CD4-positive, alpha-beta T cell treated with Interleukin-1 beta for 1 hour (primary cell): ENCODE measurements around the gene AKAP12.

Experiments
- DNase-seq, 2 donors: peaks; one replicate each; pipeline ENCODE4 v3.0.0-alpha.2; 2020 to 2022

The AKAP12 gene

DNA sequence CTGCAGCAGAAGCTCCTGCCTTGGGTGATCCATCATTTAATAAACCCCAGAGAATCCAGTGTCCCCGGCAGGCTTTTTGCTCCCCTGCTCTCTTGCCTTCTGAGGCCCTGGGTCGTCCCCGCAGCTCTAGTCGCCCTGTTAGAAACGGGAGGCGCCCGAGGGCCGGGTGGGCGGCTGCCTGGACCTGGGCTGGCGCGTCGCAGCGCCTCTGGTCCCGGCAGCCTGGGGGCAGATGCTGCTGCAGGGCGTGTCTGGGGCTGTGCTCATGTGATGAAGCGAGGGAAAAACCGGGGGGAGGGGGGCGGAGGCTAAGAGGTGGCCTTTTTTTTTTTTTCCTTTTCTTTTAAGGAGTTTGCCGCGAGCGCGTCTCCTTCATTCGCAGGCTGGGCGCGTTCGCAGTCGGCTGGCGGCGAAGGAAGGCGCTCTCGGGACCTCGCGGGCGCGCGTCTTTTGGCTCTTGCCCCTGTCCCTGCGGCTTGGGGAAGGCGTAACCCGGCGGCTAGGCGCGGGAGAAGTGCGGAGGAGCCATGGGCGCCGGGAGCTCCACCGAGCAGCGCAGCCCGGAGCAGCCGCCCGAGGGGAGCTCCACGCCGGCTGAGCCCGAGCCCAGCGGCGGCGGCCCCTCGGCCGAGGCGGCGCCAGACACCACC, 394 bp downstream of the AKAP12 start:
- no peak for DNase-seq

DNA sequence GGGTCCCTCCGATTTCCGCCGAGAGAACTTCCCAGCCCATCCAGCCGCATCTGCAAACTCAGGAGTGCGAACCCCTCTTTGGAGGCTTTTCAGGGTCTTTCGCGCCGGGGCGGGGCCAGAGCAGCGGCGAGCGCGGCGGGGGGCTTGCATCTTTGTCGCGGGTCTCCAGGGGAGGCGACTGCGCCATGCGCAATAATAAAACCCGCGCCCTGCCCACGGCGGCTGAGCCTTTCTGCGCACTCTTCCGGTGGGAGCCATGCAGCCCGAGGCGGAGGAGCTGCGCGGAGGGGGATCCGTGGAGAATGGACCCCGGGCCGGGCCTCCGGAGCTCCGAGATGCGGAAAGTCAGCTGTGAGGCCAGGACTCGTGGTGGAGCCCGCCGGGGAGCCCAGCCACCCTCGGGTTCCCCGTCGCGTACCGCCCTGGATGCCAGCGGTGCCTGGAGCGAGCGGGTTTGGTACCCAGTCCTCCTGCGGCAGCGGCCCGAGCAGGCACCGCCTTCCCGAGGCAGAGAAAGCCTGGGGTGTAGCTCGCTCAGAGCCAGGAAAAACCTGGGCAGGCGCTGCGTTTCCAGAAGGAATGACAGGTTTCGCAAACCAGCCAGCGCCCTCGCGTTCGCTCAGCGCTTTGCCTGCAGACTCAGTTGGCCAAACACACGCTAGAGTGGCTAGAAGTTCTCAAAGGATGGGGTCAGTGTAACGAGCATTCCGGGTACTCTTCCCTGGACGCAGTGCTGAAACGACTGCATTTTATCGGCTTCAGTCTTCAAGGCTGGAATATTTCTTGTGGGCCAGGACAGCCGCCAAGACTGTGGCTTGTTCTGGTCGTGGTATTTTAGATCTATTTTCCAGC, 1.2 kb downstream of the AKAP12 start:
- no peak for DNase-seq

DNA sequence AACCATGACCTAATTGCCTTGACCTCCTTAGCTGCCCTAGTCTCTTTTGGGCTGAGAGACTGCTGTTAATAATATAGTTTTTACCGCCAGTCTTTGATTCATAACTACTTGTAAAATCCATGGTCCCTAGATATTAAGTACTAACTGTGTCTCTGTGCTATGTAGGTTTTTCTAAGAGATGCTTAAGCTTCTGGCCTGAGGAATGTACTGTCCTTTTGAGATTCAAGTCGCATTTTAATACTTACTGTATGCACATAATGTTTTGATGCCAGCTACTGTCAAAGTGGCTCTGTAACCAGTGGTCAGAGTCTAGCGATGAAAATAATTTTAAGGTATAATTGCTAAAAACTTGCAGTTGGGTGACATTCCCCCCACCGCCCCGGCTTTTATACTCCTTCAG, 2.1 kb downstream of the AKAP12 start:
- no peak for DNase-seq

DNA sequence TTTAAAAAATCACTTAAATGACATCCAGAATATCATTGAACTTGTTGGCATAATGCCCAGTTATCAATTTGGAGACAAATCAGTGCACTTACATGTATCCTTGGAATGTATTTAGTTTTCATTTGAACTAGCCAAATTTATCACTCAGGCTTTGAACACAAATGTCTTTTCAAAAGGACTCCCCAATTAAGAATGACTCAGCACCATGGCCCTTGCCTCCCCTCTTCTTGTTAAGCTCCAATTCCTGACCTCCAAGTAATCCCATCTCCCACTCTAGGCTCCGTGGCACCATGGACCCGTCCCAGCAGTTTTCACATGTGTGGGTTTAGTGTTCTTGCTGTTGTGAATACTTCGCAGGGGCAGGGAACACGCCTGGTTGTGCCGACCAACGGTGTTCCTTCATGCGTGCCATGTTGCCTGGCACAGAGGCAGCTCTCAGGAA, 2.7 kb downstream of the AKAP12 start:
- no peak for DNase-seq

DNA sequence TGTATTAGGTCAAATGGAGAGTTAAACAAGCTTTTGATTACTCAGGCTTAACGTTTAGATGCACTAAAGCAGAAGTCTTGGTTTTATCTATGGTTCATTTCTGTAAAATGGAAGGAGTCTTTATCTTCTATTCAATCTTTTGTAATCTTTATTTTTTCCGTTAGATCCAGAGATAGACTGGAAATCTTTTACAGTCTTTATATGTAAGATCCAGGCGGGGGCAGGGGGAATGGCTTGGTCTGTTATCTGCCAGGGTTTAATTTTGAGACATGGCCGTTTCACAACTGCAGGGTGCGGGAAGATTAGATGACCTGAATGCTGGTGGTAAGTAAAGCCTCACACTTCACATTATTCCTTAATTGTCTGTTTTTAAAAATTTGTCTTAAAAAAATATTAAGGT, 3.7 kb downstream of the AKAP12 start:
- no peak for DNase-seq

DNA sequence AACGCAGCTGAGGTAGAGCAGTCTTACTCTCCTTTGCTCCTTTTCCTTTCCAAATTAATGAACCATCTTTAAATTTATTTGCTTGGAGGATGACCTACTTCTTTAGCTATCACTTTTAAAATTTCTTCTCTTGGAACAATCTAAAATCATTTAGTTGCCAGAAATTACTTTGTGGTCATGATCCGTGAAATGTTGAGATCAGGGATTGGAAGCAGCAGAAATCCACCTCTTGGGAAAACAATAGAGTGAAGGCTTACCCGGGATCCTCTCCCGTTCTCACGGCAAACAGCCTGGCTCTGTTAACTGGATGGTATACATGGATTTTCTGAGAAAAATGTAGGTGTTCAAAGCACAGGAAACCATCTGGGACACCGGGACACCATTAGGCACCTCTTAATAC, 7.7 kb downstream of the AKAP12 start:
- no peak for DNase-seq

DNA sequence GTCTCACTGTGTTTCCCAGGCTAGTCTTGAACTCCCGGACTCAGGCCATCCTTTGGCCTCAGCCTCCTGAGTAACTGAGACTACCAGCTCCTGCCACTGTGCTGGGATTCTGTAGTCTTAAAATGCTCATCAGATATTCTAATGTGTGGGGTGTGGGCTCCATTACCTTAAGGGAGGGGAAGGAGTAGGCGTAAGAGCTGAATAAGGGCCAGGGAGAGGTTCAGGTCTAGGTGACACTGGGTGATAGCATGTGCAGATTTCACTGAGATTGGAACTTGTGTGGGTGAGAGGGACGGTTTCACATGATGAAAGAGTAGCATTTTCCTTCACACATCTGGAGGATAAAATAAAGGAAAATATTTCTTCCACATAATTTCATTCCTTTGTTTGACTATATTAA, 8.5 kb downstream of the AKAP12 start:
- DNase-seq: no peak

DNA sequence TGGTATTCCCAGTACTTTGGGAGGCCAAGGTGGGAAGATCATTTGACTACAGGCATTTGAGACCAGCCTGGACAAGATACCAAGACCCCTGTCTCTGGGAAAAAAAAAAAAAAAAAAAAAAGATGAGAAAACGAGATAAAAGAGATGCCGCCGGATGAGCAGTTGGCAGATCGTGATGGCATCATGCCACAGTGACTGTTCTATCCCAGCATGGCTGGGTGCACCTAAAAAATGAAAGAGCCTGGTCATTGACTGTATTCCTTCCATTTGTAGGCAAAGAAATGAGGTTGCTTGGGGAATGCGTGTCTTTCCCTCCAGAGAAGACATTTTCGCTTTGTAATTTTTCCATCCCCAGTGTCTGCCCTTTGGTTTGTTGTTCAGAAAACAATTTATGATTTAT, 12.9 kb downstream of the AKAP12 start:
- no peak for DNase-seq

DNA sequence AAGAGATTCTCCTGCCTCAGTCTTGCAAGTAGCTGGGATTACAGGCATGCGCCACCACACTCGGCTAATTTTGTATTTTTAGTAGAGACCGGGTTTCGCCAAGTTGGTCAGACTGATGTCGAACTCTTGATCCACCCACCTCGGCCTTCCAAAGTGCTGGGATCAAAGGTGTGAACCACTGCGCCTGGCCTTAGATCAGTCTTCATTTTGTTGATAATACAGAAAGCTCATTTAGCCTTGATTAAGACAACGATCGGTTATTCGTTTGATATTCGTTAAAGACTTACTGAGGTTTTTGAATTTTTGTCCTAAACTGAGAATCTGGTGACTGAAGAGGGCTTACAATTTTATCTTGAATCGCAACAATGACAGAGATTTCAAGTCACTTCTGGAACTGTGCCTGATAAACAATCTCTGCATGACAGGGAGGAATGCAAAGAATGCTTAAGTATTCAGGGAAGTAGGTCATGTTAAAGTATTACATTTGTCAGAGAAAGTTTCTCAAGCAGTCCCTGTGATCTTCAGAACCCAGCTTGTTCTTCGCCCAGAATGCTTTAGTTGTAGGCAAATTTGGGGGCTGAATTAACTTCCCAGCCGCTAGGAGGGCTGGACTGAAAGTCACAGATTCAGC, 14.8 kb downstream of the AKAP12 start:
- no peak for DNase-seq

DNA sequence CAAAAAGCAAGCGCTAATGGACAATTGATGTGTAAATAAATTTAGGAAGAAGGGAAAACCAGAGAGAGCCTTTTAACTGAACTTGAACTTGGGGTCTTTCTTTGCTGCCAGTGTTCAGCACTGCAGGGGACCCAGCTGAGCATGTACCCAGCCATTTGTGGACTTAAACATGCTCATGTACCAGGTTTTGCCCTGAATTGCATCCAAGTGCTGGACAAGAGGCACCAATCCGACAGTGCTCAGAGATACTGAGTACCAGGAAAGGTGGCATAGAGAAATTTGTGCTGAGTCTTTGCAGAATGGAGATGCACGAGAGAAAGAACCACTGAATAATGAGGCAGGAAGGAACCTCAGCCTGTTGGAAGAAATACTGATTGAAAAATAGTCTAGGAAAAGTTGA, 16.0 kb downstream of the AKAP12 start:
- DNase-seq: no peak

DNA sequence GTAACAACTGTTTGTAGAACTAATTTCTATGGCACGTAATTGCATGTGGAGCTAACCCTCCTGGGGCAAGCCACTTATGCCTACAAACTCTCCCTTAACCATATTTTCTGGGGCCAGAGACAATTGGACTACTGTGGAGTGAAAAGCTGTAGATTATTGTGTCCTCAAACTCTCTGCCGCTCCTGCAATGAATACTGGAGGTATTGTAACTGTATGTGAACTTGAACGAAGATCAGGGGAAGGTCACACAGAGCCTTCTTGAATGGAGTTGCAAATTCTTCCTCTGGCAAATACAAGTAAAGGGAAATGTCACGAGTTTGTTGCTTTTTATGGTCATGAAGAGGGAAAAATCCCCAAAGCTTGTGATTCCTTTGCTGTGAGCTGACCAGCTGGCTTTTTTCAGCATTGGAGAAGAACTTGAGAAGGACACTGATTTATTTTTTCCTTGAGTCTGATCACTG, 18.2 kb downstream of the AKAP12 start:
- DNase-seq: no peak

DNA sequence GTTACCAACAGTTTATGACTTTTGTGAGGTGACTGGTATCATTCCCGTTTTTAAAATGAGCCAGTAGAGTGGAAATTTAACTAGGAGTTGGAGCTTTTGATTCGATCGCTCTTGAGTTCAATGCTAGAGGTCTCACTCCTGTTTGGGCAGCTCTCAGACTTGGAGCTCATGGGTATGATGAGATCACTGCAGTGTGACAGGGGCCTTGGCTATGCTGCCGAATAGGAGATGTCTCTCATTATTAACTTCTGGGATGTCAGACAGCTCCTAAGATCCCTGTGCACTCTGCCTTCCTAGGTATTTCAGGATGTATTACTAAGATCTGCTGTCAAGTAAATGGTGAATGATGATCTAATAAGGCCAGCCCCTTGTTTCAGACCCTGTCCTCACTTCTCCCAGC, 20.4 kb downstream of the AKAP12 start:
- no peak for DNase-seq

DNA sequence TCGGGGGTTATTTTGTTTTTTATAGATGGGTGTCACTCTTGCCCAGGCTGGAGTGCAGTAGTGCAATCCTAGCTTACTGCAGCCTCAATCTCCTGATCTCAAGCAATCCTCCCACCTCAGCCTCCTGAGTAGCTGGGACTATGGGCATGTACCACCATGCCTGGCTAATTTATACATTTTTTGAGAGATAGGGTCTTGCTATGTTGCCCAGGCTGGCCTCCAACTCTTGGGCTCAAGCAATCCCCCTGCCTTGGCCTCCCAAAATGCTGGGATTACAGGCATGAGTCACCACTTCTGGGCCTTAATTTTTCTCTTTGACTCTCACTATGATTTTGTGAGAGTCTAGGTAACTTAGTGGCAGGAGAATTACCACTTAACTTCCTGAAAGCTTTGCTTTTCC, 23.3 kb downstream of the AKAP12 start:
- DNase-seq: no peak

DNA sequence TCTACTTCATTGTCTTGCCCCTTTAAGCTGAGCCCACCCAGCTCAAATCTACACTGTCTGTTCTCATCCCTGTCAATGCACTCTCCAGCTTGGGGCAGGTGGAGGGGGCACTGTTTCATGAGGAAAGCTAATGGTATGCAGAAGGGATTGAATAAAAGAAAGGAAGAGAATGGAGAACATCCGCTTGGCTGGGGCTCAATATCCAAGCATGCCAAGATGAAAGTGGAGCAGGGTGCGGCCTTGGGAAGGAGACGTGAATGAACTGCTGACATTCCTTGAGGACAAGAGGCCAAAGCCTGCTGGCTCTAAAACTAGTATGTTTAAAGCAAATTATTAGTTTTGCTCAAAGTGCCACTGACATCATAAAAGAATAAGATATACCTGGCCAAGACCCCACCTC, 24.2 kb downstream of the AKAP12 start:
- DNase-seq: no peak

DNA sequence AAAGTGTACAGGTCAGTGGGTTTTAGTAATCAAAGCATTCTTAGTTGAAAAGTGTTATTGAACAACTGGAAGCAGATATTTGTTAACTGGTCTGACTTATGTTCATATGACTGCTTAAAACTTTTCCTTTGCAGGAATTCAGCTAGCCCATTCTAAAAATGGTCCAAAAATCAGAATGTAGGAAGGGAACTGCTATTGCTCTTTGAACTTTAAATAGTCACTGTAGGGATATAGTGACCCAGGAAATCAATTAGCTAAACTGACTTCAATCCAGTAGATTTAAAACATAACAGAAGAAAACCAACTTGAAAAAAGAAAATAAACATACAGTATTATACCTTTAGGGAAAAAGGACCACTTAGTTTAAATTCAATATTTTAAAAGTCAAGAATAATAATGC, 25.5 kb downstream of the AKAP12 start:
- no peak for DNase-seq

DNA sequence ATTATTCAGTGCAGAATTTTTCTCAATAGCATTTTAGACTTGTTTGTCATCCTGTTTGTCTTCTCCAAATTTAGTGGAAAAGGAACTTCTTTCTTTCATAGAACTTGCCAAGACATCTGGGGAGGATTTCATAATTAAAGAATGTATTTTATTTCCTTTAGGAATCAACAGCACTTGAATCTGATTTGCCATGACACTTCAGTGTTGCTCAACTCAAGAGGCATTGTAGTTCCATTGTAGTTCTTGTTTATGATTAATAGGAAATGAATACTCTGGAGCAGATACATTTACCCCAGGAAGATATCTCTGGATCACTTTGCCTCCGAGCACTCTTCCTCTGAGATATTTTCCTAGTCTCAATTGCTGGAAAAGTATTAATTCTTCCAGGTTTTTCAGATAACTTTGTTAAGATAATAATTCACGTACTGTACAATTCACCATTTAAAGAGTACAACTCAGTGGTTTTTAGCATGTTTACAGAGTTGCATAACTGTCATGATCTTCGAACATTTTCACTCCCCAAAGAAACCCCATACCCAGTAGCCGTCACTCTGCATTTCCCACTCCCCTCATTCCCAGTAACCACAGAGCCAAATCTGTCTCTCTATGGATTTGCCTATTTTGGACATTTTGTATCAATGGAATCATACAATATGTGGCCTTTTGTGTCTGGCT, 29.7 kb downstream of the AKAP12 start:
- DNase-seq: no peak

DNA sequence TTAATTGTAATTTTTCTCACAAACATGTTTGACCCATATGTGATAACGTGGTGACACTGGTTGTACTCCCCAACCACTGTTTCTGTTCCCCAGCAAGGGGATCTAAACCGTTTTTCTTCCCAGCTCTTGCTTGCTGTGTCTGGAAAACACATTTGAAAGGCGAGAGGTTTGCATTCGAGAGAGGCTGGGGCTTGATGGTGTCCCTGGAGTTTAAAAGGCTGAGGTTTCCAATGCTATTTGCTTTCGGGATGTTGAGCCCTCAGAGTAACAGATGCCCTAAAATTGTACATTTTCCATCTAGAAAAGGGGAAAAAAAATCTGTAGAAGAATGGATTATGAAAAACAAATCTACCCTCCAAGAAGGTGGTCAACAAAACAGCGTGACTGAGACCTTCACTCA, 35.4 kb downstream of the AKAP12 start:
- no peak for DNase-seq

DNA sequence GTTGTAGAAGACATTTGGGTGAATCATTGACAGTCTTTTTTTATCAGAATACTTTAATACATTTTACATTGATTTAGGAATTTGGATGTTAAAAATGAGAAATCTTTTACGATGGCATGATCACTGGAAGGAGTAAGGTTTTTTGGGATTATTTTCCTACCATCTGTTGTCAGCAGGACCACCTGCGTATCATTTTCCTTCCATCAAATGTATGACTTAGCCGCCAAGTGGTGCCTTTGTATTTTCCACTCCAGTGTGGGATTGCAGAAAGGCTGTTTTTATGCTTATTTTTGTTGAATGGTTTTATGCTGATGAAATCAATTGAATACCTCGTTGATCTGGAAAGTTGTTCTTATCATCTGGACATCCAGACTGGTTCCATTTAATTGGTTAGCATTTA, 35.8 kb downstream of the AKAP12 start:
- no peak for DNase-seq

DNA sequence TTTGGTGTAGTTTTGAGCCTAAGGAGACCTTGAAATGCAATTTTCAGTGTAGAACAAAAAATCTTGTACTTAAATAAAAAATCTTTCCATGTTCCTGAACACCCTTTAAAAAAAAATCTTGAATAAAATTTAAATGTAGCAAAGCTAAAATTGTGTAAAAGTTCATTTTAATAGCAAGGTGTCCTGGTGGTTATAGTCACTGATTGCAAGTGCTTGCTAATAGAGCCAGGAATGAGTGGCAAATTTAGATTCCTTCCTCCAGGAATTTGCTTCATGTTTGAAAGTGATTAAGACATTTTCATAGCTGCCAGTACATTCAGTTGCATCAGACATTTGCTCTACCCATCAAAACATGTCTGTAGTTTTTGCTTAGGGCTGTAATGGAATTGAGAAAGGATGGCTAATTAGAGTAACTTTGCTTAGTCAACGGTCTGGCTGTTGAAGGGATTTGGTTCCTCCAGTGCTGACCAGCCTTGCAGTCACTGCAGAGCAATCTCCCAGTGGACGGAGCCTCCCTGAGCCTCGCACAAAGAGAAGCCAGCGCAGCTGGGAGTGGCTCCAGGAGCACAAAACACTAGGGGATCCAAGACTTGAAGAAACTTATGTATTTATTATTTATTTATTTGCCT, 36.5 kb downstream of the AKAP12 start:
- no peak for DNase-seq

DNA sequence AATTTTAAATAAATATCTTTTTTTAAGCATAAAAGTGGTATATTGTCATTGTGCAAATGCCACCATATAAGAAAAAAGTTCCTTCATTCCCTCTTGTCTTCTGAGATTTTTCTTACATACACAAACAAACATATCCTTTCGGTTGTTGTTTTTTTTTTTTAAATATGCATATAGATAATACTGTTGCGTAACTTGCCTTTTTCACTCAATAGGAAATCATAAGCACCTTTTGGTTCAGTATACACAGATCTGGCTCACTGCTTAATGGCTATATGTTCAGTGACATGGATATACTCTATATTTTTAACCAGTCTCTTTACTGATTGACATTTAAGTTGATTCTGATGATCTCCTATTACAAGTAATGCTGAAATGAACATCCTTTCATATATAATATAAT, 40.1 kb downstream of the AKAP12 start:
- no peak for DNase-seq

DNA sequence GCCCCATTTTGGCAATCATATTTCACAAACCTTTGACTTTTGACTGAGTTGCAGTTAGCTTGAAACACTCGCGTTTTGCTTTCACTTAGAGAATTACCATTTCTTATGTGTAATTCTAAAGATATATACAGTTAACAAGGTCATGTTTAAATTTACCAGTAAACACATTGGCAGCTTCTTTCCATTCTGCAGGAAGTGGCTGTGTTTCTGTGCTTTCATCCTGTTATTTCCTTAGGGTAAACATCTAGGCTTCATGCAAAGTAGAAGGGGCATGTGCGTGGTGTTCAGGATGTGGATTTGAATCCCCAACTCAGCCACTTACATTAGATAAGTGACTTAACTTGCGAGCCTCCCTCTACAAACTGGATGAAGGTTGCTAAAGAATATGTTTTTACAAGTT, 41.1 kb downstream of the AKAP12 start:
- DNase-seq: no peak

DNA sequence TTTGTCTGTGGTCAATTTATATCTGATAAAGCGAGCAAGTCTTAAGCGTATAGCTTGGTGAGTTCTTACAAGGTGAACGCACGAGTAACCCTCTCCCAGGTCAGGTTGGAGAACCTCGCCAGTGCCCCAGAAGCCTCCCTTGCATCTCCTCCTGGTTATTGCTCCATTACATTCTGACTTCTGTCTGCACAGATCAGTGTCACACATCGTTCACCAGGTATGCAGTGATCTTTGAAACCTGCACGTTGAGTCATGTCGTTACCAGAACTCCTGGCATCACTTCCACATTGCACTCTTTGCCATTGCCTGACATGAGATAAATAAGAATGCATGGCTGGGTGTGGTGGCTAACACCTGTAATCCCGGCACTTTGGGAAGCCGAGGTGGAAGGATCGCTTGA, 44.2 kb downstream of the AKAP12 start:
- no peak for DNase-seq

DNA sequence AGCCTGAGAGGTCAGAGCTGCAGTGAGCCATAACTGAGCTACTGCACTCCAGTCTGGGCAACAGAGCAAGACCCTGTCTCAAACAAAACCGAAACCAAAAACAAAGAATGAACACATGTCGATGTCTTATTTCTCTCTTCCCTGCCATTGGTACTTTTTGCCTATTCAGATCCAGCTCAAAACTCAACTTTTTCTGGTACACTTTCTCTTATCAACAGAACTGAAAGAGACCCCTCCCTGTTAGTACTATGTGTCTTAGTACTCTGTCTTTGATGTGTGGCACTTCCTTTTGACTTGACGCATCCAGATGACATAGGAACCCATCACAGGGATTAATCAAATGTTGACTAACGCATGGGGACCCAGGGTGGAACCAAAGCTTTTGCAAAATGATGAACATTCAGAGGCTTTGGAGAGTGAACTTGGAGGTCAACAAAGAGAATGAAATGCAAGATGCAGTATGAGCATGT, 44.8 kb downstream of the AKAP12 start:
- no peak for DNase-seq
